ENCODE results near the gene DIP2C.

DNA sequence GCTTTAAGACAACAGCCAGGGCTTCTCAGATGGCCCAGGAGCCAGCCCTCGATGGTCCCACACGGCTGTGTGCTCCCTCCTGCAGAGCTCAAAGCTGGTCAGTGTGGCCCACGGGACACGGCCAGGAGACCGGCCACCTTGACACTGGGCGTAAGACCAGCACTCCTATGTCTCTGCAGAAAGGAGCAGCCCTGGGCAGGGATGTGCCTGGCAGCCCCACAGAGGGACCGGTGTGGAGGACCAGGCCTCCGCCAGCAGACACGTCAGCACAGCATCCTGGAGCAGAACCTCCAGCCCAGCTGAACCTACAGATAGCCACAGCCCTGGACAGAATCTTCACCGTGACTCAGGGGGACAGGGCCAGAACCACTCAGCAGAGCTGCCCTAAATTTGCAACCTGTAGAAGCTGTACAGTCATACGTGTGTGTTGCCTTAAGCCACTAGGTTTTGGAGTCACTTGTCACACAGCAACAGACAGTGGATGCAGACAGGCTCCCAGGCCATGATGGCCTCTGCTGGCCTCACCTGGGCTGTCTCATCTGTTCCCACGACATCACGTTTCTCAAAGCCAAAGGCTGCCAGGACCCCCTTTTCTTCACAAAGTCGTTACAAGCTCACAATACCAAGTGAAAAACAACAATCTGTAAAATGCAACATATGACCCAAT, 132.4 kb downstream of the DIP2C start:
- TF ChIP-seq, protein P1, sequence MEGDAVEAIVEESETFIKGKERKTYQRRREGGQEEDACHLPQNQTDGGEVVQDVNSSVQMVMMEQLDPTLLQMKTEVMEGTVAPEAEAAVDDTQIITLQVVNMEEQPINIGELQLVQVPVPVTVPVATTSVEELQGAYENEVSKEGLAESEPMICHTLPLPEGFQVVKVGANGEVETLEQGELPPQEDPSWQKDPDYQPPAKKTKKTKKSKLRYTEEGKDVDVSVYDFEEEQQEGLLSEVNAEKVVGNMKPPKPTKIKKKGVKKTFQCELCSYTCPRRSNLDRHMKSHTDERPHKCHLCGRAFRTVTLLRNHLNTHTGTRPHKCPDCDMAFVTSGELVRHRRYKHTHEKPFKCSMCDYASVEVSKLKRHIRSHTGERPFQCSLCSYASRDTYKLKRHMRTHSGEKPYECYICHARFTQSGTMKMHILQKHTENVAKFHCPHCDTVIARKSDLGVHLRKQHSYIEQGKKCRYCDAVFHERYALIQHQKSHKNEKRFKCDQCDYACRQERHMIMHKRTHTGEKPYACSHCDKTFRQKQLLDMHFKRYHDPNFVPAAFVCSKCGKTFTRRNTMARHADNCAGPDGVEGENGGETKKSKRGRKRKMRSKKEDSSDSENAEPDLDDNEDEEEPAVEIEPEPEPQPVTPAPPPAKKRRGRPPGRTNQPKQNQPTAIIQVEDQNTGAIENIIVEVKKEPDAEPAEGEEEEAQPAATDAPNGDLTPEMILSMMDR (IDR thresholded peaks at IDR 0.05) = no peak
- no peak for TF ChIP-seq POLR2A (IDR thresholded peaks at IDR 0.05)
